Inferior parietal cortex (tissue), 1 donor: ENCODE measurements around the gene C2orf72.

Experiments used
- DNase-seq: peaks from one replicate; pipeline ENCODE4 v3.0.0-alpha.2; 2016; ENCODE audit errors: extremely low spot score

C2orf72 gene

GRCh38 chr2:231069379-231070054 lies 32.2 kb downstream of the C2orf72 start:
- no peak for DNase-seq

GRCh38 chr2:231084565-231084964 lies 47.2 kb downstream of the C2orf72 start:
- no peak for DNase-seq

- no peak for DNase-seq
Measured at GRCh38 chr2:231088754-231089153, 51.4 kb downstream of the C2orf72 start.

GRCh38 chr2:231093933-231094332 lies 56.6 kb downstream of the C2orf72 start:
- DNase-seq, result no peak

- DNase-seq, result no peak
Measured at GRCh38 chr2:231094736-231095346, 57.5 kb downstream of the C2orf72 start.
